Effector memory CD4-positive, alpha-beta T cell (primary cell): Measurements from ENCODE around the gene KCNJ5.

Experiments
- DNase-seq, 3 donors: peaks; one replicate each; pipeline ENCODE4 v3.0.0-alpha.2; 2020
- H3K27ac ChIP-seq: 2 replicates; pipeline ENCODE4 v1.7.0; 2013; ENCODE audit warnings: mild to moderate bottlenecking, low read length, moderate library complexity; ENCODE audit not compliant: insufficient read depth, poor library complexity, severe bottlenecking
- H3K27me3 ChIP-seq: replicated peaks from 2 replicates; pipeline ENCODE4 v1.7.0; 2013; ENCODE audit warnings: mild to moderate bottlenecking, low read length; ENCODE audit not compliant: insufficient read depth, control insufficient read depth, poor library complexity, severe bottlenecking
- H3K36me3 ChIP-seq: 2 replicates; pipeline ENCODE4 v1.7.0; 2013; ENCODE audit warnings: mild to moderate bottlenecking, low read length, moderate library complexity; ENCODE audit not compliant: control insufficient read depth, insufficient read depth
- H3K4me1 ChIP-seq: 2 replicates; pipeline ENCODE4 v1.7.0; 2013; ENCODE audit warnings: low read length, mild to moderate bottlenecking; ENCODE audit not compliant: control insufficient read depth, insufficient read depth, poor library complexity, severe bottlenecking
- H3K4me3 ChIP-seq: 2 replicates; pipeline ENCODE4 v1.7.0; 2013; ENCODE audit warnings: low read length, low read depth, mild to moderate bottlenecking; ENCODE audit not compliant: insufficient read depth, poor library complexity, severe bottlenecking
- H3K9me3 ChIP-seq: 2 replicates; pipeline ENCODE4 v1.7.0; 2013; ENCODE audit warnings: mild to moderate bottlenecking, low read length, moderate library complexity; ENCODE audit not compliant: control insufficient read depth

Gene KCNJ5

GRCh38 chr11:128904303-128904655, 13.1 kb downstream of the KCNJ5 start:
- Histone ChIP-seq H3K27me3 (peaks cover 3% of the 10 kb centered on the region), H3K9me3 (no peaks in the 10 kb centered on the region), H3K36me3 (no peaks in the 10 kb centered on the region), H3K27ac (no peak overlapping the region), H3K4me1 (peaks cover 8% of the 10 kb centered on the region), H3K4me3 (no peak overlapping the region)
- DNase-seq: no peak

- H3K4me1 ChIP-seq: peaks cover 8% of the 10 kb centered on the region
- no peaks in the 10 kb centered on the region for H3K9me3 ChIP-seq
- peaks cover 3% of the 10 kb centered on the region for H3K27me3 ChIP-seq
- no peak for DNase-seq
- peak overlapping the region; percentile 71 for H3K4me3 ChIP-seq
- no peaks in the 10 kb centered on the region for H3K36me3 ChIP-seq
- no peak overlapping the region for H3K27ac ChIP-seq
These were observed 13.6 kb downstream of the KCNJ5 start for GRCh38 chr11:128904656-128905344.

DNA sequence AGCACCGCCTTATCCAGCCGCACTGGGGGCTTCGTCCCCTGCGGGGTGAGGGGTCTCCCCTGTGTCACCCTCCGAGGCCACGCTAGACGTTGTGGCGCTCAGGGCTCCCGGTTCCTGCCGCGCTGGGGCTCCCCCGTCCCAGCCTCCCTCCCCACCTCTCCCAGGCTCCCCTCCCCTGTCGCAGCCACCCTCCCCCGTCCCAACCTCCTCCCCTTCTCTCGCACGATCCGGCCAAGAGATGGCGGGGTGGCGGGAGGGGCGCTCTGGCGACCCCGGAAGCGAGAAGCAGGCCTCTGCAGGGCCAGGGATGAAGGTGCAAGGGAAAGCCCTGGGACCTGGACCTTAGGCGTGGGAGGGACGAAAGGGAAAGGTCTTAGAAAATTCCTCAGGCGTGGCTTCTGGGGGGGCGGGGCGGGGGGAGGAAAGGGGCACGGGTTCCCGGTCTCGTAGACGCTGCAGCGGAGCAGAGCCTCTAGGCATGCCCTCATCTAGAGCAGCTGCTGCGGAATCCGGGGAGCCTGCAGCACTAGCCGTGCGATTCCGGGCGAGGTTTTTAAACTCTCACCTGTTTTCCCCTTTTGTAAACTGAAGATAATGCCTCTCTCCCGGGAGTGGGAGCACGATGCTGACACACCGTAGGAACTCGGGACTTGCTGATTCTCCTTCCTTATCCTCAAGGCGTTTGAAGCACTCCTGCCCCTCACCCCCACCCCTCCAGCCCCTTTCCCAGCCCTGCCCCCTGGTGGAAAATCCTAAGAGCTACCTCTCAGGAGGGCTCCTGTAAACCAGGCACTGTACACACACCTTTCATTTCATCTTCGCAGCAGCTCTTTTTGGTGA, 14.4 kb downstream of the KCNJ5 start:
- Histone ChIP-seq H3K9me3 (no peaks in the 10 kb centered on the region), H3K27ac (no peak overlapping the region), H3K4me1 (peaks cover 8% of the 10 kb centered on the region), H3K4me3 (peak overlapping the region; percentile 71), H3K36me3 (no peaks in the 10 kb centered on the region), H3K27me3 (peaks cover 3% of the 10 kb centered on the region)
- peak in 2 of 3 donors; percentile 11 to 12 for DNase-seq

DNA sequence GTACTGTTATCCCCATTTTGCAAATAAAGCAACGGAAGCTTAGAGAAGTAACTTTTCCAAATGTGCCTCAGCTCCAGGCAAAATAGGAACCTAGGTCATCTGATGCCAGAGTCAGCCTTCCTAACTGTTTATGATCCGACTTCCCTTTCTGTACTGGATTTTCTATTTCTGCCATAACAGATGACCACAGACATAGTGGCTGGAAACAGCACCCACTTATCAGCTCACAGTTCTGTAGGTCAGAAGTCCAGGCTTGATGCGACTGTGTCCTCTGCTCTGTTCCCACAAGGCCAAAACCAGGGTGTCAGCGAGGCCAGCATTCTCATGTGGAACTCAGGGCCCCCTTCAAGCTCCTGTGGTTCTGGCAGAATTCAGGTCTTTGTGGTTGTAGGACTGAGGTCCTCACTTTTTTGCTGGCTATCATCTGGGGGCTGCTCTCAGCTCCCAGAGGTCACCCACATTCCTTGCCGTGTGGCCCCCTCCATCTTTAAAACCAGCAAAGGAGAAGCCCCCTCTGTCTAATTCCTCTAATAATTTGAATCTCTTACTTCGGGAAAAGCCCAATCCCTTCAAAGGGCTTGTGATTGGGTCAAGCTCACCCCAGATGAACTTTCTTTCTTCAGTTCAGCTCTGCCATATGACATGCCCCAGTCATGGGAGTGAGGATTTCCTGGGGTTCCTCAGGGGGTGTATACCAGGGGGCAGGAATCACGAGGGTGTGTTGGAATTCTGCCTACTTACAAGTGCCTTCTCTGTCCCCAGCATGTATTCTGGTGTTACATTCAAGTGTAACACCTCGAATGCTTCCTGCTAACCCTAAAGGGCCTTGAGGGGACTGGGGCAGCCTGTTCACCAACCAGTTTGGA, 15.3 kb downstream of the KCNJ5 start:
- Histone ChIP-seq H3K27me3 (peaks cover 3% of the 10 kb centered on the region), H3K9me3 (no peaks in the 10 kb centered on the region), H3K27ac (no peak overlapping the region), H3K4me1 (peaks cover 8% of the 10 kb centered on the region), H3K36me3 (no peaks in the 10 kb centered on the region), H3K4me3 (no peak overlapping the region)
- no peak for DNase-seq

- peaks cover 3% of the 10 kb centered on the region for H3K27me3 ChIP-seq
- DNase-seq: no peak
These were observed 16.4 kb downstream of the KCNJ5 start for GRCh38 chr11:128907585-128907984.

GRCh38 chr11:128908391-128909246, 17.5 kb downstream of the KCNJ5 start:
- DNase-seq: no peak
- H3K27me3 ChIP-seq: peaks cover 6% of the 10 kb centered on the region
- H3K9me3 ChIP-seq: no peaks in the 10 kb centered on the region
- no peak overlapping the region for H3K4me3 ChIP-seq
- peaks cover 8% of the 10 kb centered on the region for H3K4me1 ChIP-seq
- H3K27ac ChIP-seq: no peak overlapping the region
- H3K36me3 ChIP-seq: no peaks in the 10 kb centered on the region

More at GRCh38 chr11:128907585-128907984, 16.4 kb downstream of the KCNJ5 start:
- H3K27ac ChIP-seq: no peak overlapping the region
- peaks cover 8% of the 10 kb centered on the region for H3K4me1 ChIP-seq
- no peak overlapping the region for H3K4me3 ChIP-seq
- H3K36me3 ChIP-seq: no peaks in the 10 kb centered on the region
- no peaks in the 10 kb centered on the region for H3K9me3 ChIP-seq

DNA sequence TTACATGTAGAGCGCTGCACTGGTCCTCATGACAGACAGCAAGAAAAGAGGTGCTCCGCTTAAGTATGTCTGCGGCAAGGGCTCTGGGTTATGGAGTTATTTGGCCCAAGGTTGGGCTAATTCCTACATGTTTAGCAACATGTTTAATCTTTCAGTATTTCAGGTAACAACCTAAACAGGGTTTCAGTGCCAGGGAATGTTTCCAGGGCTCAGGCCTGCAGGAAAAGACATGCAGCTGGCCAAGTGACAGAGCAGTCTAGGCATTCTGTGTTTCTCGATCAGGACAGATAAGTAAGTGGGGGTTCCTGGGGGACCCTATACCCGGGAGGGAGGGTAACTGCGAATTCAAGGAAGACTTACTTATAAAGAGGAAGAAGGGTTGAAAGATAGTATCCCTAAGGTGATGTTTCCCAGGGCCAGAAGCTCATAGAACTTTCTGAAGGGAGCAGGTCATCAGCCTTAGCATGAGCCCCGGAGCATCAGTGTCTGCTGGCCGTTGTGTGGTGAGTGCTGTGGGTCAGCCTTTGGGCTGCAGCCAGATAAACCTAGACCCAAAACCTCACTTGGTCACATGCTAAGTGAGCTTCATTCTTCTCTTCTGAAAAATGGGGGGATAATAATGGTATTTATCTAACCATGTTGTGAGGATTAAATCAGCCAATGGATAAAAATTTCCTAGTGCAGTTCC, 18.4 kb downstream of the KCNJ5 start:
- H3K9me3 ChIP-seq: no peaks in the 10 kb centered on the region
- H3K27ac ChIP-seq: no peak overlapping the region
- H3K27me3 ChIP-seq: peaks cover 6% of the 10 kb centered on the region
- H3K4me1 ChIP-seq: peaks cover 8% of the 10 kb centered on the region
- H3K4me3 ChIP-seq: no peak overlapping the region
- DNase-seq: no peak
- H3K36me3 ChIP-seq: no peaks in the 10 kb centered on the region

- no peaks in the 10 kb centered on the region for H3K9me3 ChIP-seq
- H3K36me3 ChIP-seq: no peaks in the 10 kb centered on the region
- DNase-seq: no peak
- H3K4me1 ChIP-seq: peaks cover 6% of the 10 kb centered on the region
- H3K27ac ChIP-seq: no peak overlapping the region
- peaks cover 3% of the 10 kb centered on the region for H3K27me3 ChIP-seq
- no peak overlapping the region for H3K4me3 ChIP-seq
These were observed 19.4 kb downstream of the KCNJ5 start for GRCh38 chr11:128910576-128910975.

- H3K4me1 ChIP-seq: peaks cover 3% of the 10 kb centered on the region
- no peak overlapping the region for H3K4me3 ChIP-seq
- H3K9me3 ChIP-seq: no peaks in the 10 kb centered on the region
- DNase-seq: no peak
- H3K27ac ChIP-seq: no peak overlapping the region
- H3K27me3 ChIP-seq: peaks cover 3% of the 10 kb centered on the region
- H3K36me3 ChIP-seq: no peaks in the 10 kb centered on the region
These were observed 20.1 kb downstream of the KCNJ5 start for GRCh38 chr11:128911239-128911638.
